HG03066 (cell line): ENCODE results near the gene PFDN1.
"Not testable (repeated sequence)": the region's sequence is repeated elsewhere in the genome, so short reads cannot be mapped to it uniquely, and the experiment has no call there.

Experiments
- ATAC-seq: cut with Tn5 transposase; IDR thresholded peaks from one replicate; pipeline ENCODE4 v1.9.1; 2021; ENCODE audit warnings: low read depth; ENCODE audit not compliant: unreplicated experiment

Gene PFDN1

GRCh38 chr5:140220032-140220697 lies 82.7 kb downstream of the PFDN1 start:
- ATAC-seq = no peak

GRCh38 chr5:140219068-140219991 lies 83.6 kb downstream of the PFDN1 start:
- no peak for ATAC-seq

- ATAC-seq = no peak
Observed at GRCh38 chr5:140217299-140218026, 85.4 kb downstream of the PFDN1 start.

- ATAC-seq = no peak
Observed at GRCh38 chr5:140216478-140217074, 86.3 kb downstream of the PFDN1 start.

GRCh38 chr5:140215276-140215675 lies 87.6 kb downstream of the PFDN1 start:
- ATAC-seq = no peak

GRCh38 chr5:140214831-140215230 lies 88.1 kb downstream of the PFDN1 start:
- ATAC-seq = no peak

GRCh38 chr5:140213370-140213983 lies 89.4 kb downstream of the PFDN1 start:
- ATAC-seq = no peak

- no peak for ATAC-seq
Observed at GRCh38 chr5:140208065-140208464, 94.8 kb downstream of the PFDN1 start.

- peak; percentile 58 for ATAC-seq
Observed at GRCh38 chr5:140207250-140207964, 95.5 kb downstream of the PFDN1 start.

GRCh38 chr5:140205952-140206351 lies 96.9 kb downstream of the PFDN1 start:
- ATAC-seq = no peak

- no peak for ATAC-seq
Observed at GRCh38 chr5:140205216-140205615, 97.7 kb downstream of the PFDN1 start.

- no peak for ATAC-seq
Observed at GRCh38 chr5:140202610-140203009, 100.3 kb downstream of the PFDN1 start.

- ATAC-seq = no peak
Observed at GRCh38 chr5:140202078-140202477, 100.8 kb downstream of the PFDN1 start.

- ATAC-seq = not testable (repeated sequence)
Observed at GRCh38 chr5:140198915-140199314, 104.0 kb downstream of the PFDN1 start.

- no peak for ATAC-seq
Observed at GRCh38 chr5:140197023-140197422, 105.9 kb downstream of the PFDN1 start.

- ATAC-seq = no peak
Observed at GRCh38 chr5:140196115-140196814, 106.6 kb downstream of the PFDN1 start.
